ENCODE results near the gene HAGH. TPM values are rescaled to one million over a fixed set of nuclear protein-coding genes. Genes with fewer than 3 reads are reported as not detected.

Gene HAGH
- total RNA-seq, 1 experiment from 2014 or later = 36.0 TPM

- TF ChIP-seq SMAD3 (CRISPR knock-in tag; IDR thresholded peaks at IDR 0.05; ENCODE audit: borderline replicate concordance) (peak; percentile 96), ELF4 (CRISPR knock-in tag; IDR thresholded peaks at IDR 0.05; ENCODE audit: low read depth) (no peak), USF2 (CRISPR knock-in tag; IDR thresholded peaks at IDR 0.05) (no peak), E2F1 (CRISPR knock-in tag; IDR thresholded peaks at IDR 0.05) (0 out of 2 replicates have a peak, but pooled peaks have one; percentile 68), NFATC4 (CRISPR knock-in tag; IDR thresholded peaks at IDR 0.05) (no peak), ZSCAN18 (CRISPR knock-in tag; IDR thresholded peaks at IDR 0.05) (no peak), AFF4 (CRISPR knock-in tag; IDR thresholded peaks at IDR 0.05; ENCODE audit: borderline replicate concordance) (peak; percentile 45; the same call in 1 of the 2 replicates), FOXP4 (CRISPR knock-in tag; IDR thresholded peaks at IDR 0.05) (peak; percentile 96), GRHL2 (CRISPR knock-in tag; IDR thresholded peaks at IDR 0.05; ENCODE audit: insufficient replicate concordance, severe bottlenecking) (no peak), NFE2L1 (CRISPR knock-in tag; IDR thresholded peaks at IDR 0.05) (peak; percentile 92; the same call in 1 of the 2 replicates), ATF3 (CRISPR knock-in tag; conservative IDR thresholded peaks at IDR 0.05) (0 out of 2 replicates have a peak, but pooled peaks have one; percentile 42), ATF2 (CRISPR knock-in tag; IDR thresholded peaks at IDR 0.05; ENCODE audit: borderline replicate concordance, low read depth) (0 out of 2 replicates have a peak, but pooled peaks have one; percentile 78), PRRX2 (CRISPR knock-in tag; IDR thresholded peaks at IDR 0.05) (no peak), GTF2I (CRISPR knock-in tag; conservative IDR thresholded peaks at IDR 0.05) (no peak), RELA (CRISPR knock-in tag; IDR thresholded peaks at IDR 0.05; ENCODE audit: borderline replicate concordance) (peak; percentile 91; the same call in 1 of the 2 replicates), CREB1 (CRISPR knock-in tag; IDR thresholded peaks at IDR 0.05) (no peak), MXD4 (CRISPR knock-in tag; IDR thresholded peaks at IDR 0.05; ENCODE audit: borderline replicate concordance) (no peak), NFYB (CRISPR knock-in tag; conservative IDR thresholded peaks at IDR 0.05; ENCODE audit: low read depth) (peak; percentile 46), IRF1 (CRISPR knock-in tag; IDR thresholded peaks at IDR 0.05) (peak; percentile 82; the same call in 1 of the 2 replicates), ZMAT4 (CRISPR knock-in tag; IDR thresholded peaks at IDR 0.05) (no peak), ESRRA (CRISPR knock-in tag; IDR thresholded peaks at IDR 0.05; ENCODE audit: borderline replicate concordance) (peak; percentile 95; the same call in 1 of the 2 replicates), ZNF138 (CRISPR knock-in tag; conservative IDR thresholded peaks at IDR 0.05) (0 out of 2 replicates have a peak, but pooled peaks have one; percentile 40)
Observed at GRCh38 chr16:1763521-1764511, 62.8 kb downstream of the HAGH start (continued).

Data from WTC11 (cell line).